GM20000 (cell line): ENCODE results near the gene OR2T35.

Experiments used
- DNase-seq: peaks from one replicate; pipeline ENCODE4 v3.0.0; 2012; ENCODE audit warnings: low spot score
- TF ChIP-seq, protein P1 (sequence below): IDR thresholded peaks from 2 replicates; pipeline ENCODE4 v1.5.1; 2012; ENCODE audit warnings: mild to moderate bottlenecking, control low read depth; ENCODE audit errors: extremely low read depth, missing control alignments

The OR2T35 gene

DNA sequence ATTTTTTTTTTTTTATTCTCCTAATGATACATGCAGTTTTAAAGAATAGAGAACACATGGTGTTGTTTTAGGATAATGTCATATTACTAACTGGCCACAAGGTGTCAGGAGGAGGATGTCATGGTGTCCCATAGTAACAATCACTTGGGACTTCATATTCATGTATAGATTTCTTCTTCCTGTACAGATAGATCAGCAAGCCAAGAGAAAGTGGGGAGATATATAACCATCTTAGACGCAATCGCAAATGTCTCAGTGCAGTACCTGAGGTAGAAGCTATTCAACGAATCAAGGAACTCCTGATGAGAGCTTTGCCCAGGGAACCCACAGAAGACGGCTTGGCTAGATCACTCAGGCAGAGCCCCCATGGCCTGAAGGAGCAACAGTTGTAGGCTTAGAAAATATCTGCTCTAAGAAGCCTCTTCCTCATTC is 22.5 kb downstream of the OR2T35 start:
- DNase-seq, result peak; percentile 67
- TF ChIP-seq, protein P1, sequence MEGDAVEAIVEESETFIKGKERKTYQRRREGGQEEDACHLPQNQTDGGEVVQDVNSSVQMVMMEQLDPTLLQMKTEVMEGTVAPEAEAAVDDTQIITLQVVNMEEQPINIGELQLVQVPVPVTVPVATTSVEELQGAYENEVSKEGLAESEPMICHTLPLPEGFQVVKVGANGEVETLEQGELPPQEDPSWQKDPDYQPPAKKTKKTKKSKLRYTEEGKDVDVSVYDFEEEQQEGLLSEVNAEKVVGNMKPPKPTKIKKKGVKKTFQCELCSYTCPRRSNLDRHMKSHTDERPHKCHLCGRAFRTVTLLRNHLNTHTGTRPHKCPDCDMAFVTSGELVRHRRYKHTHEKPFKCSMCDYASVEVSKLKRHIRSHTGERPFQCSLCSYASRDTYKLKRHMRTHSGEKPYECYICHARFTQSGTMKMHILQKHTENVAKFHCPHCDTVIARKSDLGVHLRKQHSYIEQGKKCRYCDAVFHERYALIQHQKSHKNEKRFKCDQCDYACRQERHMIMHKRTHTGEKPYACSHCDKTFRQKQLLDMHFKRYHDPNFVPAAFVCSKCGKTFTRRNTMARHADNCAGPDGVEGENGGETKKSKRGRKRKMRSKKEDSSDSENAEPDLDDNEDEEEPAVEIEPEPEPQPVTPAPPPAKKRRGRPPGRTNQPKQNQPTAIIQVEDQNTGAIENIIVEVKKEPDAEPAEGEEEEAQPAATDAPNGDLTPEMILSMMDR, result peak; percentile 27

DNA sequence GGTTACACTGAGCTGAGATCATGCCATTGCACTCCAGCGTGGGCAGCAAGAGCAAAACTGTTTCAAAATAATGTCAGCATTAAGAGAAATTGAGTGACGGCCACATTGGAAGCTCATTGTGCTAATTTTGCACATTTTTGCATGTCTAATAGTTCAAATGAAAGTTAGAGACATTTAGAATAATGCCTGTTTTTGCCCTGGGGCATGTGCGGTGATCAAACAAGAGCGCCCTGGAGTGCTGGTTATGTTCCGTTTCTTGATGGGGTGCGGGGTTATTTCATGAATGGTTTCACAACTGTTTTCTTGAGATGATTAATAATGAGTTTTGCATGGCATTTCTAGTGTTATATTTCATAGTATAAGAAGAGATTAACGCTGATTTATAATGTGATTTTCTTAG is 23.3 kb downstream of the OR2T35 start:
- DNase-seq, result no peak
- TF ChIP-seq, protein P1, result no peak

DNA sequence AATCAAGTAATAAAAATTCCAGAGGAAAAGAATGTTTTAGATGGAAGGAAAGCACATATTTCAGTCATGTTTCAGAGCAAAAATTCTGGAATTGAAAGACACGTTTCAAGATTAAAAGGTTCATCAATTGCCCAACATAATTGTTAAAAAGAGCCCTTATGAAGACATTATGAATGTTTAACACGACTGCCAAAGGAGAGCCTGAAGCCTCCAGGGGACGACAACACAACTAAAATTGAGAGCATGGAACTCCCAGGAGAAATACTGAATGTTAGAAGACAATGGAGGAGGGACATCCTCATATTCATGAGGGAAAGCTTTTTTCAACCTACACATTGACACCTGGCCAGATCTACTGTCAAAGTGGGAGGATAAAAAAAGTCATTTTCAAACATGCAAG is 26.2 kb downstream of the OR2T35 start:
- TF ChIP-seq, protein P1, result peak; percentile 55
- DNase-seq, result peak; percentile 33

DNA sequence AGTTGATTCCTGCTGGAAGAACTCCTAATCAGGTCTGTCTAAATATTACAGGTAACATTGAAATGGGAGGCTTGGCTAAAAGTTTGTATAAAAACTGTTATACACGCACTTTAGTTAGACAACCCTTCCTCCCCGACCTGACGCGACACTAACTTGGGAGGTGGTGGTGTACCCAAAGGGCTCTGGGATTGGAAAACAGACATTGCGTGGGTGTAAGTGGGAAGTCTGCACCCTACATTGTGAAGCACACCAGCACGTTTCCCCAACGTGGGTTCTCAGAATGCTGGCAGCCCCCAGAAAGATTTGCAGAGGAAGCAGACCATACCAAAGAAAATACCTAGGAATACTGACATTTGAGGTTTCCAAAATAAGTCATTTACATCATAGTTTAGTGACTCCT is 27.0 kb downstream of the OR2T35 start:
- TF ChIP-seq, protein P1, result no peak
- DNase-seq, result no peak

DNA sequence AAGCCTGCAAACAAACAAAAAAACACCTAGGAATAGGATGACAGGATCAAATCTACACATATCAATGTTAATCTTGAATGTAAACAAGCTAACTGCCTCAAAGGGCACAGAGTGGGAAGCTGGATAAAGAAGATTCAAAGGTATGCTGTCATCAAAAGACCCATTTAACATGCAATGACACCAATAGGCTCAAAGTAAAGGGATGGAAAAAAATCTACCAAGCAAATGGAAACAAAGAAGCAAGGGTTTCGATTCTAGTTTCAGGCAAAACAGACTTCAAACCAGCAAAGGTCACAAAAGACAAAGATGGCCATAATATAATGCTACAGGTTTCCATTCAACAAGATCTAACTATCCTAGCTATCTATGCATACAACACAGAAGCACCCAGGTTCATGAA is 31.3 kb downstream of the OR2T35 start:
- DNase-seq, result no peak
- TF ChIP-seq, protein P1, result no peak

DNA sequence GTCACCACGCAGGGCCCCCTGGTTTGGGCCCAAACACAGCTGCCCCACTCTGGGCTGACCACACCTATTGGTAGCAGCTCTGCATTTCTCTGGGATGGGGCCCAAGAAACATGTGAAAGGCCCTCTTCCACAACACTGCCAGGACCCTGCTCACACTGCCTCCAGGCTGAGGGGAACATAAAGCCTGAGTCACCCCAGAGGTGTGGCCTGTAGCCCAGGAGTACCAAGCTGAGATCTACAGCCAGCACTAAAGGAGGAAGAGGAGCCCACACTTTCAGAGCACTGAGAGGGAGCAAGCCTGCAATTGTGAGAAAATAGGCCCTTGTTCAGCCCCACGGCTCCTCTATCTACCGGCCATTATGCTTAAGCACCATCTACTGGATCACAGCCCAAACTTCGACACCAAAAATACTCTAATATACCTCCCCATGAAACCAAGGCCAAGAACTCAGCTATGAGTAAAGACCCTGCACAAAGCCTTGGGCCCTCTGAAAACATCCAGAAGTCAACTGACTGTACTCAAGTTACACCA is 33.1 kb downstream of the OR2T35 start:
- no peak for DNase-seq
- TF ChIP-seq, protein P1, result no peak

DNA sequence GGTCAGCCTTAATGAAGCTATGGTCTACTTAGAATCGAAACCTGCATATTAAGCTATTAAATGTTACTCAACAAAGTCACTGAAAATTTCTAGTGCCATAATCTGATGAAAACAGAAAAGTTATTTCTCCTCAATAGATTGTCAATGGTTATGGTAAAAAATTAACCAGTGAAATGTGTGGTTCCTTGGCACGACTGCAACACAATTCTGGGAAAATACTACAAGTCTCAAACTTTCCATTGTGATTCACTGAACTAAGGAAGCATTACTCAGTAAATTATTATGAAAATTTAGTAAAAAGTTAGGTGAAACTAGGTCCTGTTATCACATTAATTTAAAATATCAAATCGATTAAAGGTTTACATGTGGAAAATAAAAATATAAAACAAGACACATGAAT is 34.8 kb downstream of the OR2T35 start:
- TF ChIP-seq, protein P1, result no peak
- DNase-seq, result no peak
